SK-N-SH treated with all-trans-retinoic acid at 6 μM for 48 hours (cell line): Measurements from ENCODE around the gene CARM1.

Experiments used
- ARNTL ChIP-seq: fragments of 450-650 bp; formaldehyde crosslinking; IDR thresholded peaks from 2 replicates; pipeline ENCODE4 v1.5.0; 2020; ENCODE audit warnings: low read depth, mild to moderate bottlenecking, moderate library complexity, borderline replicate concordance
- BACH2 ChIP-seq: fragments of 250-450 bp; sonication (Bioruptor Pico); IDR thresholded peaks from 2 replicates; pipeline ENCODE4 v1.9.0; 2021; ENCODE audit warnings: mild to moderate bottlenecking, borderline replicate concordance
- CREB5 ChIP-seq: fragments of 250-450 bp; sonication (Bioruptor Pico); IDR thresholded peaks from 2 replicates; pipeline ENCODE4 v1.5.1; 2020; ENCODE audit warnings: low read depth, mild to moderate bottlenecking, moderate library complexity
- CSRNP3 ChIP-seq: fragments of 250-450 bp; sonication (Bioruptor Pico); IDR thresholded peaks from 2 replicates; pipeline ENCODE4 v1.5.1; 2021; ENCODE audit warnings: mild to moderate bottlenecking, moderate library complexity
- PATZ1 ChIP-seq: fragments of 250-450 bp; sonication (Bioruptor Pico); IDR thresholded peaks from 2 replicates; pipeline ENCODE4 v1.8.0; 2020; ENCODE audit warnings: mild to moderate bottlenecking, moderate library complexity, borderline replicate concordance
- RARB ChIP-seq: fragments of 250-450 bp; sonication (Bioruptor Pico); IDR thresholded peaks from 2 replicates; pipeline ENCODE4 v1.8.0; 2021; ENCODE audit warnings: mild to moderate bottlenecking, moderate library complexity
- TCF4 ChIP-seq: fragments of 250-450 bp; sonication (Bioruptor Pico); IDR thresholded peaks from 2 replicates; pipeline ENCODE4 v1.8.0; 2021; ENCODE audit warnings: mild to moderate bottlenecking, moderate library complexity, borderline replicate concordance
- ZC3H10 ChIP-seq: fragments of 250-450 bp; sonication (Bioruptor Pico); IDR thresholded peaks from 2 replicates; pipeline ENCODE4 v1.5.1; 2021; ENCODE audit warnings: mild to moderate bottlenecking, moderate library complexity
- ZFP30 ChIP-seq: fragments of 450-650 bp; formaldehyde crosslinking; IDR thresholded peaks from 2 replicates; pipeline ENCODE4 v1.5.0; 2022; ENCODE audit warnings: mild to moderate bottlenecking, moderate library complexity

- TF ChIP-seq PATZ1 (CRISPR knock-in tag) (no peak), RARB (CRISPR knock-in tag) (no peak), ZFP30 (CRISPR knock-in tag) (no peak), CREB5 (no peak), TCF4 (CRISPR knock-in tag) (no peak), ARNTL (CRISPR knock-in tag) (no peak), BACH2 (CRISPR knock-in tag) (no peak), CSRNP3 (CRISPR knock-in tag) (no peak), ZC3H10 (CRISPR knock-in tag) (no peak)
Measured at GRCh38 chr19:10889880-10890279, 18.5 kb downstream of the CARM1 start.
